DOHH2 (cell line): ENCODE data around the gene RALGAPA2.

Experiments
- H3F3A ChIP-seq: fragments of 200-600 bp; sonication (generic), shearing (Covaris generic); 2 replicates; pipeline ENCODE4 v1.6.0; 2016; ENCODE audit warnings: antibody characterized with exemption, mild to moderate bottlenecking; ENCODE audit not compliant: control insufficient read depth, insufficient read depth
- H3K27ac ChIP-seq: fragments of 200-600 bp; sonication (generic); 2 replicates; pipeline ENCODE4 v1.5.1; 2014; ENCODE audit warnings: low read depth, mild to moderate bottlenecking, low read length, moderate library complexity
- H3K27me3 ChIP-seq: fragments of 200-600 bp; sonication (generic); 2 replicates; pipeline ENCODE4 v1.6.1; 2014; ENCODE audit warnings: mild to moderate bottlenecking, low read length, mixed read lengths; ENCODE audit not compliant: control insufficient read depth
- H3K36me3 ChIP-seq: fragments of 200-600 bp; sonication (generic); 2 replicates; pipeline ENCODE4 v1.6.1; 2014; ENCODE audit warnings: mild to moderate bottlenecking, low read length, moderate library complexity, mixed read lengths; ENCODE audit not compliant: control insufficient read depth
- H3K4me1 ChIP-seq: fragments of 200-600 bp; sonication (generic); 2 replicates; pipeline ENCODE4 v1.6.1; 2014; ENCODE audit warnings: mild to moderate bottlenecking, low read length, mixed read lengths; ENCODE audit not compliant: control insufficient read depth
- H3K4me2 ChIP-seq: fragments of 200-600 bp; sonication (generic); 2 replicates; pipeline ENCODE4 v1.6.0; 2014; ENCODE audit warnings: mild to moderate bottlenecking, low read length, moderate library complexity
- H3K4me3 ChIP-seq: fragments of 200-600 bp; sonication (generic); 2 replicates; pipeline ENCODE4 v1.5.1; 2014; ENCODE audit warnings: mild to moderate bottlenecking, low read length, mixed read lengths
- H3K79me2 ChIP-seq: fragments of 200-600 bp; sonication (generic); 2 replicates; pipeline ENCODE4 v1.6.1; 2014; ENCODE audit warnings: mild to moderate bottlenecking, low read length, mixed read lengths; ENCODE audit not compliant: control insufficient read depth
- H3K9me2 ChIP-seq: fragments of 200-600 bp; sonication (generic); replicated peaks from 2 replicates; pipeline ENCODE4 v1.6.1; 2014; ENCODE audit warnings: mild to moderate bottlenecking, low read length, mixed read lengths; ENCODE audit not compliant: control insufficient read depth
- H3K9me3 ChIP-seq: fragments of 200-600 bp; sonication (generic); 2 replicates; pipeline ENCODE4 v1.6.1; 2014; ENCODE audit warnings: antibody characterized with exemption, low read length, mixed read lengths; ENCODE audit not compliant: control insufficient read depth, insufficient read depth
- H4K20me1 ChIP-seq: fragments of 200-600 bp; sonication (generic); 2 replicates; pipeline ENCODE4 v1.6.0; 2014; ENCODE audit warnings: low read depth, mild to moderate bottlenecking, antibody characterized with exemption, low read length, moderate library complexity; ENCODE audit not compliant: control insufficient read depth, insufficient read depth
- EZH2phosphoT487 ChIP-seq: fragments of 200-600 bp; sonication (generic); IDR thresholded peaks from 2 replicates; pipeline ENCODE4 v1.6.1; 2017; ENCODE audit warnings: borderline replicate concordance, mild to moderate bottlenecking, antibody characterized with exemption, low read length, moderate library complexity, mixed read lengths
- TF ChIP-seq, protein P1 (sequence below): fragments of 200-600 bp; sonication (generic); IDR thresholded peaks from one replicate; pipeline ENCODE4 v1.5.1; 2014; ENCODE audit warnings: antibody characterized with exemption, mild to moderate bottlenecking, low read depth, low read length; ENCODE audit not compliant: poor library complexity, severe bottlenecking

Gene RALGAPA2

DNA sequence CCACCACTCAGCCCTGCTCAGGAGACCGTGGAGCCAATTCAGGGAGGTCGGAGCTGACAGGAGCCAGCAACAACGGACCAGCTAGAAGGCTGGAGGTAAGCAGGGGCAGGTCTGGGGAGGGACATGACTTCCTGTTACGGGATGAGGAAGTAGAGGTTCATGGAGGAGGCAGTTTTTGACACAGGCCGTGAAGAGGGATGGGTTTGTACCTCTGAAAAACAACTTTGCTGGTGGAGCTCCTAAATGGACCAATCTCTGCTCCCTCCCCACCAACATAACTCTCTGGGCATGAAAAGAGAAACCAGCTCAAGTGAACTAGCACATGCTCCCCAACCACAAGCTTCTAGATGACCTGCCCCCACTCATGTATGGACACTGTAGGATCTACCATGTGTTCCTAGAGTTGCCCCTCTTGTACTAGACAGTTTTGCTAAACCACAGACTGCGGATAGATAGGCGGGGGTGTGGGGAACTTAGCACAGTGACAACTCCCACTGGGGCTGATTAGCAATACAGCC is 31.4 kb downstream of the RALGAPA2 start:
- Histone ChIP-seq H3K27me3 (no peaks in the 10 kb centered on the region), H3K4me2 (no peak overlapping the region), H3K4me3 (no peak overlapping the region), H3F3A (no peaks in the 10 kb centered on the region), H3K27ac (no peak overlapping the region), H3K79me2 (no peaks in the 10 kb centered on the region), H3K9me3 (no peaks in the 10 kb centered on the region), H4K20me1 (no peaks in the 10 kb centered on the region), H3K36me3 (no peaks in the 10 kb centered on the region), H3K9me2 (no peaks in the 10 kb centered on the region), H3K4me1 (peaks cover 6% of the 10 kb centered on the region; the same call in 1 of the 2 replicates)
- TF ChIP-seq EZH2phosphoT487: no peak
- TF ChIP-seq, protein P1, sequence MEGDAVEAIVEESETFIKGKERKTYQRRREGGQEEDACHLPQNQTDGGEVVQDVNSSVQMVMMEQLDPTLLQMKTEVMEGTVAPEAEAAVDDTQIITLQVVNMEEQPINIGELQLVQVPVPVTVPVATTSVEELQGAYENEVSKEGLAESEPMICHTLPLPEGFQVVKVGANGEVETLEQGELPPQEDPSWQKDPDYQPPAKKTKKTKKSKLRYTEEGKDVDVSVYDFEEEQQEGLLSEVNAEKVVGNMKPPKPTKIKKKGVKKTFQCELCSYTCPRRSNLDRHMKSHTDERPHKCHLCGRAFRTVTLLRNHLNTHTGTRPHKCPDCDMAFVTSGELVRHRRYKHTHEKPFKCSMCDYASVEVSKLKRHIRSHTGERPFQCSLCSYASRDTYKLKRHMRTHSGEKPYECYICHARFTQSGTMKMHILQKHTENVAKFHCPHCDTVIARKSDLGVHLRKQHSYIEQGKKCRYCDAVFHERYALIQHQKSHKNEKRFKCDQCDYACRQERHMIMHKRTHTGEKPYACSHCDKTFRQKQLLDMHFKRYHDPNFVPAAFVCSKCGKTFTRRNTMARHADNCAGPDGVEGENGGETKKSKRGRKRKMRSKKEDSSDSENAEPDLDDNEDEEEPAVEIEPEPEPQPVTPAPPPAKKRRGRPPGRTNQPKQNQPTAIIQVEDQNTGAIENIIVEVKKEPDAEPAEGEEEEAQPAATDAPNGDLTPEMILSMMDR: no peak

DNA sequence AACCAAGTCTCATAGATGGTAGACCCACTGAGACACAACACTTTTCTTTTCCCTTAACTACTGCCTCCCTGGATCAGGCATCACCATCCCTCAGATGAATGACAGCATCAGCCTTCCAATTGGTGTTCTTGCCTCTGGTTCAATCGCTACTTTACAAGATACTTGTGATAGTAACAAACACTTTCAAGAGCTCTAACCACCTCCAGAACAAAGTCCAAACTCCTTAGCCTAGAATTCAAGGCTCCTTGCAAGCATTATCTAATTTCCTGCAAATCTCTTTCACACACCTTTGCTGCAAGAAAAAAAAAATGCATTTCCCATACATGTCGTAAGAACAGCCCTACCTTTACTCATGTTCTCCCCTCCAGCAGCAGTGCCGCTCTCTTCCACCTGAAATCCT is 33.1 kb downstream of the RALGAPA2 start:
- no peaks in the 10 kb centered on the region for H3K36me3 ChIP-seq
- H3K79me2 ChIP-seq: no peaks in the 10 kb centered on the region
- no peaks in the 10 kb centered on the region for H3K9me2 ChIP-seq
- no peaks in the 10 kb centered on the region for H3K9me3 ChIP-seq
- no peaks in the 10 kb centered on the region for H3F3A ChIP-seq
- H3K4me1 ChIP-seq: peaks cover 6% of the 10 kb centered on the region; the same call in 1 of the 2 replicates
- no peaks in the 10 kb centered on the region for H4K20me1 ChIP-seq
- H3K4me2 ChIP-seq: no peak overlapping the region
- H3K27me3 ChIP-seq: no peaks in the 10 kb centered on the region
- TF ChIP-seq, protein P1: no peak
- TF ChIP-seq EZH2phosphoT487: no peak
- H3K4me3 ChIP-seq: no peak overlapping the region
- H3K27ac ChIP-seq: no peak overlapping the region

DNA sequence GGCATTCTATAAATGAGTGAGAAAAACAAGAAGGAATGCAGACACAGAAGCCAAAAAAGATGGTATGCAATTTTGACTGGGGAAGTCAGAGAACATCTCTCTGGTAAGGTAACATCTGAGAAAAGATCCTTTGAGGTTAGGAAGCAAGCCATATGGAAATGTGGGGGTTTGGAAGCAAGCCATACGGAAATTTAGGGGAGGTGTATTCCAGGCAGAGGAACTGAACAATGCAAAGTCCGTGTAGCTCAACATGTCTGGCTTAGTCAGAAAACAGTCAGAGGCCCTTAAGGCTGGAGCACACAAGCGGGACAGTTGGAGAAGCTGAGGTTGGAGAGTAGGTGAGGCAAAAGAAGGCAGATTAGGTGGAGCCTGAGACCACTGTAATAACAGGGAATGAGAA is 35.3 kb downstream of the RALGAPA2 start:
- Histone ChIP-seq H3K4me1 (peaks cover 6% of the 10 kb centered on the region; the same call in 1 of the 2 replicates), H3K27ac (no peak overlapping the region), H3K27me3 (no peaks in the 10 kb centered on the region), H3K36me3 (no peaks in the 10 kb centered on the region), H3K9me3 (no peaks in the 10 kb centered on the region), H3K9me2 (no peaks in the 10 kb centered on the region), H3K4me3 (no peak overlapping the region), H3K79me2 (no peaks in the 10 kb centered on the region), H4K20me1 (no peaks in the 10 kb centered on the region), H3F3A (no peaks in the 10 kb centered on the region), H3K4me2 (no peak overlapping the region)
- TF ChIP-seq, protein P1: no peak
- no peak for TF ChIP-seq EZH2phosphoT487
